ENCODE measurements around the gene TMEM161B.
A peak's percentile ranks its signal among the peaks of the same experiment; 100 is the strongest.
"Not testable (repeated sequence)": the region's sequence is repeated elsewhere in the genome, so short reads cannot be mapped to it uniquely, and the experiment has no call there.

TMEM161B gene

GRCh38 chr5:88244686-88245085, 24.0 kb downstream of the TMEM161B start:
- DNase-seq = no peak
- no peaks in the 10 kb centered on the region for H3K9me3 Mint-ChIP-seq
- H3K4me1 Mint-ChIP-seq (ENCODE audit: low read depth in 2 of 2) = peaks cover 29 to 59% of the 10 kb centered on the region in 2 donors
- no peak overlapping the region for H3K4me3 Mint-ChIP-seq
- H3K36me3 Mint-ChIP-seq (ENCODE audit: insufficient read depth) = peaks cover 3% of the 10 kb centered on the region
- H3K27me3 Mint-ChIP-seq = no peaks in the 10 kb centered on the region
- ATAC-seq (replicated peaks) = no peak
- no peak overlapping the region for H3K27ac Mint-ChIP-seq

GRCh38 chr5:88243493-88243892, 25.2 kb downstream of the TMEM161B start:
- not testable (repeated sequence) for H3K27ac Mint-ChIP-seq; ATAC-seq (replicated peaks); DNase-seq; H3K9me3 Mint-ChIP-seq; H3K4me3 Mint-ChIP-seq; H3K36me3 Mint-ChIP-seq (ENCODE audit: insufficient read depth); H3K27me3 Mint-ChIP-seq
- peaks cover 20 to 48% of the 10 kb centered on the region in 2 donors for H3K4me1 Mint-ChIP-seq (ENCODE audit: low read depth in 2 of 2)

GRCh38 chr5:88238732-88239131, 29.9 kb downstream of the TMEM161B start:
- Mint-ChIP-seq H3K4me3 (no peak overlapping the region), H3K36me3 (ENCODE audit: insufficient read depth) (peaks cover 9% of the 10 kb centered on the region), H3K27ac (peak overlapping the region in 1 of 2 donors; percentile 38), H3K27me3 (no peaks in the 10 kb centered on the region), H3K9me3 (no peaks in the 10 kb centered on the region), H3K4me1 (ENCODE audit: low read depth in 2 of 2) (peaks cover 5 to 25% of the 10 kb centered on the region in 2 donors)
- ATAC-seq (replicated peaks) = no peak
- no peak for DNase-seq

GRCh38 chr5:88236866-88237642, 31.6 kb downstream of the TMEM161B start:
- no peak overlapping the region for H3K27ac Mint-ChIP-seq
- H3K4me1 Mint-ChIP-seq (ENCODE audit: low read depth in 2 of 2) = peaks cover 2 to 12% of the 10 kb centered on the region in 2 donors
- H3K27me3 Mint-ChIP-seq = no peaks in the 10 kb centered on the region
- H3K4me3 Mint-ChIP-seq = no peak overlapping the region
- no peak for DNase-seq
- no peak for ATAC-seq (replicated peaks)
- H3K9me3 Mint-ChIP-seq = no peaks in the 10 kb centered on the region
- peaks cover 13% of the 10 kb centered on the region for H3K36me3 Mint-ChIP-seq (ENCODE audit: insufficient read depth)

GRCh38 chr5:88235828-88236227, 32.8 kb downstream of the TMEM161B start:
- Mint-ChIP-seq H3K4me1 (ENCODE audit: low read depth in 2 of 2) (peaks cover 0 to 5% of the 10 kb centered on the region in 2 donors), H3K9me3 (no peaks in the 10 kb centered on the region), H3K4me3 (no peak overlapping the region), H3K27me3 (no peaks in the 10 kb centered on the region), H3K36me3 (ENCODE audit: insufficient read depth) (peaks cover 13% of the 10 kb centered on the region), H3K27ac (no peak overlapping the region)
- no peak for DNase-seq
- no peak for ATAC-seq (replicated peaks)

- Mint-ChIP-seq H3K27ac (no peak overlapping the region), H3K36me3 (ENCODE audit: insufficient read depth) (peaks cover 13% of the 10 kb centered on the region), H3K27me3 (no peaks in the 10 kb centered on the region), H3K4me3 (no peak overlapping the region), H3K4me1 (ENCODE audit: low read depth in 2 of 2) (peaks cover 0 to 5% of the 10 kb centered on the region in 2 donors), H3K9me3 (no peaks in the 10 kb centered on the region)
- no peak for DNase-seq
- no peak for ATAC-seq (replicated peaks)
Observed at GRCh38 chr5:88235346-88235745, 33.3 kb downstream of the TMEM161B start.

GRCh38 chr5:88230546-88231066, 38.0 kb downstream of the TMEM161B start:
- no peak overlapping the region for H3K4me3 Mint-ChIP-seq
- H3K27me3 Mint-ChIP-seq = no peaks in the 10 kb centered on the region
- H3K36me3 Mint-ChIP-seq (ENCODE audit: insufficient read depth) = peaks cover 16% of the 10 kb centered on the region
- DNase-seq (no peak), ATAC-seq (replicated peaks) (no peak)
- H3K9me3 Mint-ChIP-seq = no peaks in the 10 kb centered on the region
- peaks cover 4 to 5% of the 10 kb centered on the region in 2 donors for H3K4me1 Mint-ChIP-seq (ENCODE audit: low read depth in 2 of 2)
- H3K27ac Mint-ChIP-seq = peak overlapping the region in 1 of 2 donors; percentile 10

- H3K27me3 Mint-ChIP-seq = no peaks in the 10 kb centered on the region
- no peak for DNase-seq
- H3K36me3 Mint-ChIP-seq (ENCODE audit: insufficient read depth) = peaks cover 24% of the 10 kb centered on the region
- peaks cover 4 to 8% of the 10 kb centered on the region in 2 donors for H3K4me1 Mint-ChIP-seq (ENCODE audit: low read depth in 2 of 2)
- H3K4me3 Mint-ChIP-seq = peak overlapping the region in 1 of 2 donors; percentile 14
- H3K27ac Mint-ChIP-seq = peak overlapping the region; percentile 60 to 64
- no peak for ATAC-seq (replicated peaks)
- H3K9me3 Mint-ChIP-seq = no peaks in the 10 kb centered on the region
Observed at GRCh38 chr5:88226881-88227450, 41.7 kb downstream of the TMEM161B start.

GRCh38 chr5:88214655-88215054, 54.0 kb downstream of the TMEM161B start:
- Mint-ChIP-seq H3K9me3 (no peaks in the 10 kb centered on the region), H3K36me3 (ENCODE audit: insufficient read depth) (peaks cover 54% of the 10 kb centered on the region), H3K27me3 (no peaks in the 10 kb centered on the region), H3K4me1 (ENCODE audit: low read depth in 2 of 2) (no peaks in the 10 kb centered on the region), H3K4me3 (no peak overlapping the region), H3K27ac (peak overlapping the region in 1 of 2 donors; percentile 0)
- DNase-seq (no peak), ATAC-seq (replicated peaks) (no peak)

- Mint-ChIP-seq H3K4me1 (ENCODE audit: low read depth in 2 of 2) (peaks cover 7 to 15% of the 10 kb centered on the region in 2 donors), H3K9me3 (no peaks in the 10 kb centered on the region), H3K36me3 (ENCODE audit: insufficient read depth) (peaks cover 14% of the 10 kb centered on the region), H3K27me3 (no peaks in the 10 kb centered on the region), H3K27ac (no peak overlapping the region), H3K4me3 (no peak overlapping the region)
- ATAC-seq (replicated peaks) (no peak), DNase-seq (no peak)
Observed at GRCh38 chr5:88207575-88207974, 61.1 kb downstream of the TMEM161B start.

GRCh38 chr5:88203981-88204750, 64.5 kb downstream of the TMEM161B start:
- Mint-ChIP-seq H3K4me1 (ENCODE audit: low read depth in 2 of 2) (peaks cover 7 to 15% of the 10 kb centered on the region in 2 donors), H3K4me3 (peak overlapping the region; percentile 55 to 65), H3K36me3 (ENCODE audit: insufficient read depth) (peaks cover 10% of the 10 kb centered on the region), H3K27me3 (no peaks in the 10 kb centered on the region), H3K9me3 (no peaks in the 10 kb centered on the region), H3K27ac (peak overlapping the region; percentile 87 to 89)
- ATAC-seq (replicated peaks) = peak; percentile 96
- DNase-seq = peak; percentile 53 to 54 (median 53)

GRCh38 chr5:88195636-88196035, 73.0 kb downstream of the TMEM161B start:
- Mint-ChIP-seq H3K27ac (no peak overlapping the region), H3K9me3 (peaks cover 0 to 5% of the 10 kb centered on the region in 2 donors), H3K36me3 (ENCODE audit: insufficient read depth) (peaks cover 11% of the 10 kb centered on the region), H3K4me1 (ENCODE audit: low read depth in 2 of 2) (no peaks in the 10 kb centered on the region), H3K4me3 (no peak overlapping the region), H3K27me3 (no peaks in the 10 kb centered on the region)
- ATAC-seq (replicated peaks) = no peak
- no peak for DNase-seq

- H3K4me1 Mint-ChIP-seq (ENCODE audit: low read depth in 2 of 2) = no peaks in the 10 kb centered on the region
- H3K27me3 Mint-ChIP-seq = no peaks in the 10 kb centered on the region
- no peak overlapping the region for H3K27ac Mint-ChIP-seq
Observed at GRCh38 chr5:88193896-88194295, 74.7 kb downstream of the TMEM161B start.

More at GRCh38 chr5:88193896-88194295, 74.7 kb downstream of the TMEM161B start:
- Mint-ChIP-seq H3K4me3 (no peak overlapping the region), H3K9me3 (peaks cover 2 to 17% of the 10 kb centered on the region in 2 donors), H3K36me3 (ENCODE audit: insufficient read depth) (peaks cover 6% of the 10 kb centered on the region)
- DNase-seq (no peak), ATAC-seq (replicated peaks) (no peak)
